GM12874 (cell line): Measurements from ENCODE around the gene HTR2C.

Source experiments
- TF ChIP-seq, protein P1 (sequence below): IDR thresholded peaks from 2 replicates; pipeline ENCODE4 v1.5.1; 2011; ENCODE audit warnings: low read depth, mild to moderate bottlenecking, control low read depth, low read length, moderate library complexity; ENCODE audit not compliant: insufficient read depth

Gene HTR2C

DNA sequence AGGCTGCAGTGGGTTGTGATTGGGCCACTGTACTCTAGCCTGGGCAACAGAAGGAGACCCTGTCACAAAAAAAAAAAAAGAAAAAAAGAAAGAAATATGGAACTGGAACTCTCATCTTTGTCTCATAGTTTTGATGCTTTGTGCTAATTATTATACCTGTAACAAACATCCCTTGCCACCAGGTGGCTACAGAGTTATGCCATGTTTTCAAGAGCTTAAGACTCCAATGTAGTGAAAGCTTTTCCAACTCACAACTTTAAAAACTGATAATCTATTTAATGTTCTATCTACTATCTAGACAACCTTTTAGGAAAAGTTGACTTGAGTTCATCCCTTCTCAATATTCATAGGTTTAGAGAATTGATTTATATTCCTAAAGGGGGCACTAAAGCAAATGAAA lies 42.4 kb downstream of the HTR2C start:
- TF ChIP-seq, protein P1, sequence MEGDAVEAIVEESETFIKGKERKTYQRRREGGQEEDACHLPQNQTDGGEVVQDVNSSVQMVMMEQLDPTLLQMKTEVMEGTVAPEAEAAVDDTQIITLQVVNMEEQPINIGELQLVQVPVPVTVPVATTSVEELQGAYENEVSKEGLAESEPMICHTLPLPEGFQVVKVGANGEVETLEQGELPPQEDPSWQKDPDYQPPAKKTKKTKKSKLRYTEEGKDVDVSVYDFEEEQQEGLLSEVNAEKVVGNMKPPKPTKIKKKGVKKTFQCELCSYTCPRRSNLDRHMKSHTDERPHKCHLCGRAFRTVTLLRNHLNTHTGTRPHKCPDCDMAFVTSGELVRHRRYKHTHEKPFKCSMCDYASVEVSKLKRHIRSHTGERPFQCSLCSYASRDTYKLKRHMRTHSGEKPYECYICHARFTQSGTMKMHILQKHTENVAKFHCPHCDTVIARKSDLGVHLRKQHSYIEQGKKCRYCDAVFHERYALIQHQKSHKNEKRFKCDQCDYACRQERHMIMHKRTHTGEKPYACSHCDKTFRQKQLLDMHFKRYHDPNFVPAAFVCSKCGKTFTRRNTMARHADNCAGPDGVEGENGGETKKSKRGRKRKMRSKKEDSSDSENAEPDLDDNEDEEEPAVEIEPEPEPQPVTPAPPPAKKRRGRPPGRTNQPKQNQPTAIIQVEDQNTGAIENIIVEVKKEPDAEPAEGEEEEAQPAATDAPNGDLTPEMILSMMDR, result no peak

DNA sequence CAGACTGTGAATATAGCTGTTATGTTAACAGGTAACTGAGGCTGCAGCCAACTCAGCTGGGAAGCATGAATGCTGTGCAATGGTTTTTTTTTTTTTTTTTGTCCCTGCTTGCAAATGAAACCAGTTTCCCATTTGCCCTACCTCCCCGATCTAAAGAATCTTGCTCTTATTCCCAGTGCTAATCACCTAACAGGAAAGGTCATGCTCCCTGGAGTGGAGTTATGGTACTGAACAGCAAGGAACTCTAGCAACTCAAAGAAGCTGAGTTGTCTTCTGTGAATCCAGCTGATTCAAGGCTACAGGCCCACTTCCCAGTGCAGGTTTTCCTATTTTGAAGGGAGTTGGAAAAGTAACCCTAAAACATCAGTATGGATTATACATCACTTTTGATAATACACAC lies 52.1 kb downstream of the HTR2C start:
- TF ChIP-seq, protein P1, result no peak

DNA sequence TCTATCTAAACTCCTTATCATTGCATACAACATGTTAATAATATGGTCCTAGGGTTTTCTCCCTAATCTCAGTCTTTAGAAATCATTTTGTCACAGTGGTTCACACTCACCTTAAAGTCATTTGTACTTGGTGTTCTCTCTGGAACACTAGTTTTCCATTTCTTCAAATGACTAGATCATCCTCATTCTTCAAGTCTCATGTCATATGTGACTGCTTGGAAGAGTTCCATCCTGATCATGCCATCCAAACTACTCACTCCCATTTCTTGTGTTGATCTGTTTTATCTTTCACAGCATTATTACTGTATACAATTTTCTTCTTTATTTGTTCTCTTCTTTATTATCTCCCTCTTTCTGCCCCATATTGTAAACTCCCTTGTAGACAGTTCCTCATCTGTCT lies 66.5 kb downstream of the HTR2C start:
- TF ChIP-seq, protein P1, result no peak

DNA sequence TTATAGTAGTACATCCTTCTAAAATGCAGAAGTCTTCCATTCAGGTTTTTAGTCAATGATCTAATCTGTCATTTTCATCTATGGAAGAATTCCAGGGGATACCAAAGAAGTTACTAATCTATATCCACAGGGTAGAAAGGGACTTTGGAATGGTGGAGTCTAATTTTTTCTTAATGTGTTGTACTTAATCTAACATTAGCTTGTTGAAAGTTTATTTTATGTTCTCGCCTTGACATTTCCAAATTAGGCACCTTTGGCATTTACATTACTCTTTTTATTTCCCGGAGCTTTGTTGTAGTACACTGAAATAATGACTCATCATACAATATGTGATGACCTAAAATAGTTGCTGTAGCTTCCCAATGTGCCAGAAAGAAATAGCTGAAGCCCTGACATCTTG lies 91.5 kb downstream of the HTR2C start:
- TF ChIP-seq, protein P1, result no peak

DNA sequence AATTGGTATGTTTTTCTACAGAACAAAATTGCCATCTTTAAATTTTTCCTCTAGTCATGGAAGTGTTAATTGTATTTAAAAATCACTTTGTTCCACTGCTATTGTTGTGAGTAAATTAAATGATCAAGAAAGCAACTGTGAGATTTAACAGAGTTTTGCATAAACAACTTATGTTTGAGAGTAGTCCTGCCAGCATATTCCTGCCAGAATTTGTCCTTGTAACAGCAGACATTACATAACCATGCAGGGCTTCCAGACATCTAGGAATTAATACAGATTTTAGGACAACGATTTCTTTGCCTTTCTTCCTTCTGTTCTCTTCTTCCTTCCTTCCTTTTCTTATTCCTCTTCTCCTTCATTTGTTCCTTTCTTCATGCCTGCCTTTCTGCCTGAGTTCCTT lies 125.5 kb downstream of the HTR2C start:
- TF ChIP-seq, protein P1, result no peak

DNA sequence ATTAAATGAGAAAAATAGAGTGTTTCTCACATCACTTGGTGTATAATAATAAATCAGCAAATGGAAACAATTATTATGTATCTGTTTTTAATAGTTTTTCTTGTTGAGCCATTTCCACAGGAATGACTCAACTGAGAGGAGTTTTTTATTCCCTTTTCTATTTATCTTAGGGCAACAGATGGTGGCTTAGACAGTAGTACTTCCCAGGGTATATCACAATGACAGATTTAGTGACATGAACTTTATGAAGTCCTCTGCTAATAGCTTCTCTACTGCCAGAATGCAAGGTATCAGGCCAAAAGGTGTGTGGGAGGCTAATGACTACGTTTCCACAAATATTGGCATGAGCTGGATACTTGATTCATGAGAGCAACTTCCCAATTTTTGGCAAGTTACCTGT lies 126.7 kb downstream of the HTR2C start:
- TF ChIP-seq, protein P1, result no peak

DNA sequence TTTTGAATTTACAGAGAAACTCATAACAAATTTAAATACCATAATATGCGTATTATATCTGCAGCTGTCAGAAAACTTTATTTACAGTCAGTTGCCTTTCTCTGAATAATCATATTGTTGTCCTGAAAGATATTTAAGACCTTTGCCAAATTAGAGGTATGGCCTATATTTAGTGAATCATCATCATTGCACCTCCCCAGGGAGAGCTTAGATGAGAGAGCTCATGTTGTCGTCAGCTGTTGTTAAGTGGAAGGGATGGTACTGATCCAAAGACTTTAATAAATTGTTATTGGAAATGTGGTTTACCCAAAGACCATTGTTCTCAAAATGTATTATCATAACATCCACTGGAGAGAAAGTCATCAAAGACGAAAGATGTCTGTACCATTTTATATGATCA lies 128.6 kb downstream of the HTR2C start:
- TF ChIP-seq, protein P1, result no peak

DNA sequence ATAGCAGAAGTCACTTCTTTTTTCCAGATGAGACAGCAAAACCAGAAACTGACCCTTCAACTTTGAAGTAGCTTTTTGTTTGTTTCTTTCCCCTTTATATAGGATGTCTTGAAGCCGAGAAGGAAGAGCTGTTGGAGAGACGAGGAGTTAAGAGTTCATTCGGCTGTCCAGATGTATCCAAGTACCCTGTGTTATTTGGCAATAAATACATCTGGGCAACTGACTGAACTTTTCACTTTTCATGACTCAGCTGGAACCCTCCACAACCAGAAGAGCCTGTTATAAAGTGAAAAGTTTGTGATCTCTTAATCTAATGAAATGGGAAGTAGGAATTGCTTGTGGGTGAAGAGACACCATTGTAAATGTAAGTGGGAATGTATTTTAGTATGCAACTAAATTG lies 131.2 kb downstream of the HTR2C start:
- TF ChIP-seq, protein P1, result no peak
